ENCODE measurements around the gene GLI2.

Gene GLI2

GRCh38 chr2:120715941-120716340 is 19.7 kb upstream of the GLI2 start:
- DNase-seq: no peak

- DNase-seq: no peak
Observed at GRCh38 chr2:120716641-120717585, 18.8 kb upstream of the GLI2 start.

GRCh38 chr2:120719491-120719890 is 16.2 kb upstream of the GLI2 start:
- DNase-seq: no peak

- no peak for DNase-seq
Observed at GRCh38 chr2:120720231-120720630, 15.4 kb upstream of the GLI2 start.

GRCh38 chr2:120720746-120721375 is 14.8 kb upstream of the GLI2 start:
- DNase-seq: no peak

- DNase-seq: no peak
Observed at GRCh38 chr2:120722246-120722567, 13.5 kb upstream of the GLI2 start.

- DNase-seq: no peak
Observed at GRCh38 chr2:120722568-120723421, 12.9 kb upstream of the GLI2 start.

GRCh38 chr2:120726245-120726644 is 9.4 kb upstream of the GLI2 start:
- no peak for DNase-seq

GRCh38 chr2:120729406-120730399 is 6.0 kb upstream of the GLI2 start:
- no peak for DNase-seq

GRCh38 chr2:120731175-120731574 is 4.5 kb upstream of the GLI2 start:
- DNase-seq: no peak

GRCh38 chr2:120732506-120733237 is 3.0 kb upstream of the GLI2 start:
- DNase-seq: no peak

- no peak for DNase-seq
Observed at GRCh38 chr2:120733238-120733932, 2.3 kb upstream of the GLI2 start.

- DNase-seq: no peak
Observed at GRCh38 chr2:120734930-120735651, 577 bp upstream of the GLI2 start.

GRCh38 chr2:120736202-120736623 is 545 bp downstream of the GLI2 start:
- DNase-seq: no peak

- no peak for DNase-seq
Observed at GRCh38 chr2:120736624-120737339, 1.1 kb downstream of the GLI2 start.

GRCh38 chr2:120737340-120738101 is 1.9 kb downstream of the GLI2 start:
- DNase-seq: no peak

GRCh38 chr2:120738117-120738516 is 2.4 kb downstream of the GLI2 start:
- DNase-seq: no peak

- DNase-seq: no peak
Observed at GRCh38 chr2:120738786-120739437, 3.2 kb downstream of the GLI2 start.
